Omental fat pad (tissue), 4 donors: ENCODE results near the gene IKZF4. TPM values are rescaled to one million over a fixed set of nuclear protein-coding genes. Genes with fewer than 3 reads are reported as not detected.

ENCODE experiments used
- ATAC-seq: fragments of 150-250 bp; one replicate; pipeline ENCODE4 v1.9.1; 2016; ENCODE audit warnings: mild to moderate bottlenecking, moderate library complexity; ENCODE audit not compliant: low FRiP score
- DNase-seq: peaks from one replicate; pipeline ENCODE4 v3.0.0-alpha.2; 2019; ENCODE audit warnings: low spot score
- CTCF ChIP-seq, 3 donors: fragments of 450-650 bp; IDR thresholded peaks; one replicate each; pipeline ENCODE4 v1.5.1; 2016 to 2017; ENCODE audit warnings: antibody characterized with exemption in 3 of 3, mild to moderate bottlenecking in 3 of 3, moderate library complexity in 2 of 3
- total RNA-seq, 4 donors: library from RNA; depleted of rRNA; stranded (reverse); fragments of >200 nt; gene quantifications; one replicate each; pipeline ENCODE4 v1.1.0, GENCODE V29; 2016

The IKZF4 gene
- total RNA-seq, 4 donors from 2014 or later, result 4.4 to 10.3 (median 6.6) TPM

GRCh38 chr12:56031987-56032386 is 11.1 kb downstream of the IKZF4 start:
- no peak for ATAC-seq
- TF ChIP-seq CTCF (IDR thresholded peaks at IDR 0.05), result no peak
- no peak for DNase-seq

GRCh38 chr12:56034586-56035332 is 13.9 kb downstream of the IKZF4 start:
- no peak for TF ChIP-seq CTCF (IDR thresholded peaks at IDR 0.05)
- ATAC-seq (peak; percentile 17), DNase-seq (no peak)

GRCh38 chr12:56037161-56037560 is 16.3 kb downstream of the IKZF4 start:
- TF ChIP-seq CTCF (IDR thresholded peaks at IDR 0.05), result no peak
- DNase-seq (no peak), ATAC-seq (no peak)

GRCh38 chr12:56038022-56038655 is 17.3 kb downstream of the IKZF4 start:
- ATAC-seq (no peak), DNase-seq (no peak)
- no peak for TF ChIP-seq CTCF (IDR thresholded peaks at IDR 0.05)

- DNase-seq, result no peak
- TF ChIP-seq CTCF (IDR thresholded peaks at IDR 0.05), result no peak
Observed at GRCh38 chr12:56040151-56040550, 19.3 kb downstream of the IKZF4 start.

GRCh38 chr12:56040963-56041551 is 20.2 kb downstream of the IKZF4 start:
- ATAC-seq (no peak), DNase-seq (no peak)
- no peak for TF ChIP-seq CTCF (IDR thresholded peaks at IDR 0.05)

More at GRCh38 chr12:56040151-56040550, 19.3 kb downstream of the IKZF4 start:
- ATAC-seq, result no peak
